Fibroblast of skin of right quadriceps (primary cell): ENCODE measurements around the gene NKAIN4.
"Not testable (repeated sequence)": the region's sequence is repeated elsewhere in the genome, so short reads cannot be mapped to it uniquely, and the experiment has no call there.

ENCODE experiments used
- DNase-seq: peaks from one replicate; pipeline ENCODE4 v3.0.0-alpha.2; 2013

NKAIN4 gene

DNA sequence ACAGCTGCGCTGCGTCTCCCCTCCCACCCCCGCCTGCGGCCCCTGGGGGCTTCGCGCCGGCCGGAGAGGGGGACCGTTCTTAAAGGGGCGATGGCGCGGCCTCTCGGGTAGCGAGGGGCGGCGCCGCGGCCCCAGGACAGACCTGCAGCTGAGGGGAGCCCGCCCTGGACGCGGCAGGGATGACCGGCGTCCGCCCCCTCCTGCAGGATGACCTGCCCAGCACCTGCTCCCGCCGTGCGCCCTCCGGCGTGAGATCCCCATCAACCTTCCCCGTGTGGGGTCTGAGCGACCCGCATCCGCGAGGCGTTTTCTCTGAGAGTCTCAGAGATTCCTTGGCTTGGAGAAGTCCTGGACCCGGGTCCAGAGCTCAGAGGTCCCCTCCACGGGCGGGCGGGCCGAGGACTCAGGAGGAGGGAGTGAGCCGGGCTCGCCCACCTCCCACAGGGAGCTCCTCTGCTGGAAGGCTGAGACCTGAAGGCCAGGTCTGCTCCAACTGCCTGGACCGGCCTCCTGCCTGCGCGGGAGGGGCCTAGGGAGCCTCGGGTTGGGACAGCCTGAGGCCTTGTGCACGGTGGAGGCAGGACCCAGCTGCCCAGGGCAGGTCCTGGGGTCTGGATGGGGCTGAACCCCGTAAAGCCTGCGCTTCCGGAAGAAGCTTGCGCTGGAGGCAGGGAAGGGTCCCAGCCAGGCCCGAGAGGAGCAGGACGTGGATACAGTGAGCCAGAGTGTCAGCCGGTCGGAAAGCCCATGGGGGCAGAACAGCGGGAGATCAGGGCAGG is 532 bp upstream of the NKAIN4 start:
- no peak for DNase-seq

DNA sequence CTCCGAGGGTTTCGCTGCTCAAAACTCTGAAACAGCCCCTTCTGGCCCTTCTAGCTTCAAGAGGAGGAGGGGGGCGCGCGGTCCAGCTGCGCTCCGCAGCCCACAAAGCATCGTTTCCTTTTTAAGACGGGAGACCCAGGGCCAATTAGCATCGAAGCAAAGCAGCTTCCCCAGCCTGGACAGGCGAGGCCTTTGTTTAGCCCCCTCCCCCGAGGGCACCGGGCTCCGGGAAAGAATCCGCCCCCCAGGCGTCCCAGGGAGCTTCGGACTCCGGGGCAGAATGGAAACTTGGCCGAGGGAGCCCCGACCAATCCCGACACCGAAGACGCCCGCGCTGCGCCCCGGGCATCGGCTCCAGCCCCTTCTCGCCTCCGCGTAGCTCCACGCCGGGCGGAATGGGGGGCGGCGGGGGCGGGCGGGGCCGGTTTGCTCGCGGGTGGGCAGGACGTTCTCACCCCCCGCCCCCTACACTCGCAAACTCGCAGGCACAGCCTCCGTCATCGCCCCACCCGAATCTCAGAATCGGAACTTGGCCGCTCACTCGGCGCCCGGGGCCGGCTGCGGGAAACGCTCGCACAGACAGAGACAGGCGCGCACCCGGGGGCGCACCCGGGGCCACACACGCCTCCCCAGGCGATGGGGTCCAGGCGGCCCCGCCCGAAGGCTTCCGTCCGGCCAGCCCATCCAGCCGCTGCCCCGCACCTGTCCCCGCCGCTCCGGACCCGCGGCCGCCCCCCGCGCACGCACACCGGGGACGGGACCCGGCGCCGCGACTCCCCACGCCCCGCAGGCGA is 628 bp downstream of the NKAIN4 start:
- no peak for DNase-seq

DNA sequence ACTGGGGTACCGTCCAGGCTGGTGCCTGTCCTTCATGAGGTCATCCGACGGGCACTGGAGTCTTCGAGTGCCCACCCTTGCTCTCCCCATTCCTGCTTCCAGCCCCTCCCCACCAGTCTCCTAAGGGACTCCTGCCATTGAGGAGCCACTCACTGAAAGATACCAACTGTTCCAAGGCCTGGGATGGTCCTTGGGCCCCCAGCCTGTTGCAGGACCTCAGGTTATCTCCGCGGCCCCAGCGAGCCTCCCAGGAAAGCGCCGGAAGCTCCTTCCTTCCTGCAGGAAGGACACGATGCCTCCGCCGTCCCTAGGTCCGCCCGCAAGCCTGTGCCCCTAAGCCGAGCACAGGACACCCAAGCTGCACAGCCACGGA is 1.2 kb downstream of the NKAIN4 start:
- no peak for DNase-seq

DNA sequence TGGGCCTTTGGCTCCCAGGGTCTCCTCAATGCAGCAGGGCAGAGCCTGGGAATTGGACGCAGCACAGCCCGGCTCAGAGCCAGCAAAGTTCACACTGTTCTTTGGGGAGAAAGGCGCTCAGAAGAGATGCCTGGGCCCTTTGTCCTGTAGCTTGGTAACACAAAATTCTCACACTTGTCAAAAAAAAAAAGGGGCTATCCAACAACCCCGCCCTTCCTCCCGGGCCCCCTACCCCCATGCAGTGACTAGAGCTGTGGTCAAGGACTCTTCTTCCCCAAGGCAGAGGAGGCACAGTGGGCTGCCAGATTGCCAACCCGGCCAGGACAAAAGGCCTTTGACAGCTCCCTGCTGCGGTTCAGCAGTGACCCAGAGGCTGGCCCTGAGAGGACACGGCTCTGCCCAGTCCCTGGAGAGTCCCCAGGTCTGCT is 2.0 kb downstream of the NKAIN4 start:
- no peak for DNase-seq

DNA sequence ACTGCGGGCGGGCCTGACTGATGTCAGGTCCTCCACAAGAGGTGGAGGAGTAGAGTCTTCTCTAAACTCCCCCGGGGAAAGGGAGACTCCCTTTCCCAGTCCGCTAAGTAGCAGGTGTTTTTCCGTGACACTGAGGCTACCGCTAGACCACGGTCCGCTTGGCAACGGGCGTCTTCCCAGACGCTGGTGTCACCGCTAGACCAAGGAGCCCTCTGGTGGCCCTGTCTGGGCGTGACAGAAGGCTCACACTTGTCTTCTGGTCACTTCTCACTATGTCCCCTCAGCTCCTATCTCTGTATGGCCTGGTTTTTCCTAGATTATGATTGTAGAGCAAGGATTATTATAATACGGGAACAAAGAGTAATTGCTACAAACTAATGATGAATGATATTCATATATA is 2.9 kb downstream of the NKAIN4 start:
- DNase-seq, result not testable (repeated sequence)

DNA sequence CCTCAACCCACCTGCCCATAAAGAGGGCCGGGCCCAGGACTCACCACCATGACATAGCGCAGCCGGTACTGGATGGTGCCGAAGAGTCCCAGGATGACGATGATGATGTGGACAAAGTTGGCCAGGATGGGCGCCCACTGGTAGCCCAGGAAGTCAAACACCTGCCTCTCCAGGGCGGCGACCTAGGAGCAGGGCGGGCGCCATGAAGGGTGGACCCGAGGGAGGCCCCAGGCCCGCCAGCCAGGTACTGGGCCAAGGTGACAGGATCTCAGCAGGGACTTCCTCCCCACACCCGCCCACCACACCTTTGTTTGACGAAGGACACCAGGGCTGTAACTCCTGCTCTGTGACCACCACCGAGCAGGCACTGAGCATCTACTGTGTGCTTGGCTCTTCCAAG is 4.4 kb downstream of the NKAIN4 start:
- no peak for DNase-seq

DNA sequence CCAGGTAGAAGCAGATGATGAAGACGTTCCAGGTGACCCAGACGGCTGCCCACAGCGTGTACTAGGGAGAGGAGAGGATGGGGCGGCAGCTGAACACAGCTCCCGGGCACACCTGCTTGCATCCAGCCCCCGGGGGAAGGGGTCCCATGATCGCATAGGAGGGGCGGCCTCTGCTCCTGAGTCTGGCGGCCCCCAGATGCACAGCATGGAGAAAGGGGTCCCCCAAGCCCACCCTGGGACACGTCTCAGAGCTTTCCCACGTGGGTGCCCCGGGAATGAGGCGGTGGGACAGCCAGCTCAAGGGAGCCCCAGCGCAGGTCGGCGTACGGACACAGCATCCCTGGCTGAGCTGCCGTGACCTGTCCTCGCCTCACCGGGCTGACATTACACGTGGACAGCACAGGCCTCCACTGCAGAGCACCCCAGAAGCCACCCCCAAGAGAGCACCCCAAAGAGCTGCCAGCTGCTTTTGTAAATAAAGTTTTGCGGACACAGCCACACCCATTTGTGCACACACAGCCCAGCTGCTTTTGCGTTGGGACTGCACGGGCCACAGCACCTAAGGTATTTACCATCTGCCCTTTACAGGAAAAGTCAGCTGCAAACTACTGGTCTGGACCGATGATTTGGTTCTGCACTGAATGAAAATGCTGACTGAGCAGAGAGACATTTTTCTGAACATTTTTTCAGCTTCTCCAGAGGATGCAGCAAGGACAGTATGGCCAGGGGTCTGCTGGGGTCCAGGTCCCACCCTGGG is 5.2 kb downstream of the NKAIN4 start:
- no peak for DNase-seq

DNA sequence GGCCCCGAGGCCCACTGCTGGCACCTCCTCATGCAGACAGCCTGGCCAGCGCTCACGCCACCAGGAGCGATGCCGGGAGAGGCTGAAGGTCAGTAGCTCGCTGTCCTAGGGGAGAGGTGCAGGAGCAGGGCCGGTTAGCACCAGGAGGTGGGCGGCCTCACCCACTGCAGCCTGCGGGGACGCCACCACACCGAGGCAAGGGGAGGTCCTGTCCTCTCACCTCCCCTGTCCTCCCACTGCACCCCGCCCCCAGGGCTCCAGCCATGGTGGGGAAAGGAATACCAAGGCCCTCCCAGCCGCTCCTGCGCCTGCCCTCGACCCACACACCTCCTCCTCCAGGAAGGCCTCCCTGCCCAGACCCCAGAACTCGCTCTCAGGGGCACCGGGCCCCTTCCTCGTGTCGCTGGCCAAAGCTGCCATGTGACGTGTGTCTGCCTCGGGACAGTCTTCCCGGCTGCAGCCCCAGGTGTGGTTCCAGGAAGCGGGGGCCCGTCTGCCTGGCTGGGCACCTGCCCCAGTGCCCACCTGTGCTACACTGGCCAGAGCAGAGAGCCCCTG is 6.5 kb downstream of the NKAIN4 start:
- DNase-seq, result no peak

DNA sequence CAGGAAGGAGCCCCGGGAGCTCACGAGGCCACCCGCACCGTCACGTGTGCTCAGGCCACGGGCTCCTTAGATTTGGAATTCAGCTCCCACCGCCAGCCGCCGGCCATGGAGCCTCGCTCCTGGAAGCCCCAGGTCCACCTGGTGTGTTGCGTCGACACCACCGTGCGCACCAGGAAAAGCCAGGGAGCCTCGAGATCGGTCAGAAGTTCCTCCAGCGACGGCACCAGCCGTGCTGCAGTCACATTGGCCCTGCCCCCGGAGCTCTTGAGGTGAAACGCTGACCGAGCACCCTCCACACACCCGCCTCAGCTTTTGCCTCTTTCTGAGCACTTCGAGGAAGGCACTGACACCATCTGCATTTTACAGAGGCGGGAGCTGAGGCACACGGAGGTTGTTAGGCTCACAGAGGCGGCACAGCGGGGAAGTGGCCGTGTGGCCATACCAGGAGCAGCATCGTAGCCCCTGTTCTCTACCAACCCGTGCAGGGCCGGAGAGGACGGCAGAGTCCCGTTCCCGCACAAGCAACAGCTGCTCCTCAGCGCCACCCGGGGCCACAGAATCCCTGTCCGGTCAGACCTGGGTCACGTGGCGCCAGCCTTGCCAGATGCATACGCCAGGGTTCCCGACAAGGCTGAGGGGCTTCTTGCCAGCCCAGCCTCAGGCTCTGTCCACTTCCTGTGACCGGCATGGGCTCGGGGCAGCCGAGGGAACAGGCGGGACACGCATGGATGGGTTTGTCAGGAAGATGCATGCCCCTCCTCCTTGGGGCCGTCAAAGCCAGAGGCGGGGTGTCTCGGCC is 7.6 kb downstream of the NKAIN4 start:
- no peak for DNase-seq

DNA sequence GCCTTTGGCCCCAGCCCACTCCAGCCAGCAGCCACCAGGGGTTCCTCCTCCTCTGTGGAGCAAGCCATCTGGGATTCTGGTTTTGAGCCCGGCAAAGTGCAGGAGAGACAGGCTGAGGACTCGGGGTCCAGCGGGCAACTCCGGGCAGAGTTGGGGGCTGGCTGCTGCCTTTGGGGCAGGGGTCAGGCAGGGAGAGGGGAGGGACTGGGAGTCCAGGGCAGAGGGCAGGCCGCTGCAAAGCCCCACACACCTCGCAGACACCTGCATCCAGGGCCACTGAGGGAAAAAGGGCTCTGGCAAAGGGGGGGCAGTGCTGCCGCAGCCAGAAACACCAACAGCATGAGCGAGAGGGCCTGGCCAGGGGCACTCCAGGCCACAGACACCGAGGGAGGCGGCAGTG is 9.8 kb downstream of the NKAIN4 start:
- DNase-seq, result no peak

DNA sequence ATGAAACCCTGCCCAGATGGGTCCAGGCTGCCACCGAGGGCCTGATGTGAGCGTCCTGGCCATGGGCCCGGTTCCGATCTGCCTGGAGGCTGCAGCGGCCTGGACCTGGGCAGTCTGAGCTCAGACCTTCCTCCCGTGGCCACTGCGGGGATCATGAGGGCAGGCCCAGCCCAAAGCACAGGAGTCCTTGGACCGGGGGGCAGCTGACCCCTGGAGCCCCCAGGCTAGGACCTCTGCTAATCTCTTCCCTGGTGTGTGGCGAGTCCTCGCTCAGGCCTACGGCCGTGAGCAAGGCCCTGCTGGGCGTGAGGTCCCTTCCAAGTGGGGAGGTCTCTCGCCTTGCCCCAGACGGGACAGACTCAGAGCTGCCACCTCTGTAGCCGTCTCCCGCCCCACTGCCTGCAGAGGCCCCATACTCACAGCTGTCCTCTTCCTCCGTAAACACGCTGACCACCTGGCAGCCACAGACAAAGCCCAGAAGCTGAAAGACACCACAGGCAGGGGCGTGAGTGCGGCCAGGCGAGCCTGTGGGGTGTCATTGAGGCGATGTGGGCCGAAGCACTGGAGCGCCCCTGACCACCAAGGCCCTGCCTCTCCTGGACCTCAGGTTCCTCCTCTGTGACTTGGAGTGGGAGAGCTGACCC is 10.5 kb downstream of the NKAIN4 start:
- no peak for DNase-seq

DNA sequence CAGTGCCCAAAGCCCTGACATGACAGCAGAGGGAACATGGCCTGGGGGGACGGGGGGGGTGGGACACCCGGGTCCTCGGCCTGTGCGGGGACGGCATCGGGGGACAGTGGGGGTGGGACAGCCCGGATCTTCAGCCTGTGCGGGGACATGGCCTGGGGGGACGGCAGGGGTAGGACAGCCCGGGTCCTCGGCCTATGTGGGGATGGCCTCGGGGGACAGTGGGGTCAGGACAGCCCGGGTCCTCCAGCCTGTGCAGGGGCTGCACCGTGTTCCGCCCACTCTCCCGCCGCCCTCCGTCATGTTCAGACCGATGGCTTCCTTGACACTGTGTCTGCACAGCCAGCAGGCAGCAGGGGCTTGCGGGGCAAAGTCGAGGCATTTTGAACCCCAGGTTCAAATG is 11.5 kb downstream of the NKAIN4 start:
- DNase-seq, result no peak

DNA sequence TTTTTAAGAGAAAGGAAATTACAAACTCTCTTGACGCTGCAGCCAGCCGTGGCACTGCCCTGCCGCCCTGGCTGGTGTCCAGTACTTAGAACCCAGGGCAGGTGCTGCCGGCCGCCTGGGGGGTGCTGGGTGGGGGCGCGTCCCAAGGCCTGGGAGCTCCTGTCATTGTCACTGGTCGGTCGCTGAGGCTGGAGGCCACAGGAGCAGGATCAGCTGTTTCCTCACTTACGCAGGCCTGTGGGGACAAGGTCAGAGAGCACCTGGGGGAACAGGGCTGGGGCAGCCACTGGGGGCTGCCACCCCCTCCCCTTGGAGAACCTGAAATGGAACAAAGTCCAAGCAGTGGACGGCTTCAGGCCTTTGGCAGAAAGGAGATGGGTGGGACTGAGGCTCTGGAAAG is 13.0 kb downstream of the NKAIN4 start:
- no peak for DNase-seq

DNA sequence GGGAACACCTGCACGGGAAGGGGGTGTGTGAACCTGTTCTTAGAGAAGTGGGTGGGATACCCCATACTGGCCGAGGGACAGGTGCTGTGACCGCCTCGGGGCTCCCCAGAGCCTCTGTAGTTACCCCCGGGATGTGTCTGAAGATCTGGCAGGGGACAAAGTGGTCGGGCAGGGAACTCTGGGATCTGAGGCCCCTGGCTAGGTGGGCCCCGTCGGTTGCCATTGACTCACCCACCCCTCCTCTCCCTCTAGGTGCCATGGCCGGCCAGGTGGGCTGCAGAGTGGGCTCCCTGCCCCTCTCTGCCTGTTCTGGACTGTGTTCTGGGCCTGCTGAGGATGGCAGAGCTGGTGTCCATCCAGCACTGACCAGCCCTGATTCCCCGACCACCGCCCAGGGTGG is 14.3 kb downstream of the NKAIN4 start:
- DNase-seq, result no peak

DNA sequence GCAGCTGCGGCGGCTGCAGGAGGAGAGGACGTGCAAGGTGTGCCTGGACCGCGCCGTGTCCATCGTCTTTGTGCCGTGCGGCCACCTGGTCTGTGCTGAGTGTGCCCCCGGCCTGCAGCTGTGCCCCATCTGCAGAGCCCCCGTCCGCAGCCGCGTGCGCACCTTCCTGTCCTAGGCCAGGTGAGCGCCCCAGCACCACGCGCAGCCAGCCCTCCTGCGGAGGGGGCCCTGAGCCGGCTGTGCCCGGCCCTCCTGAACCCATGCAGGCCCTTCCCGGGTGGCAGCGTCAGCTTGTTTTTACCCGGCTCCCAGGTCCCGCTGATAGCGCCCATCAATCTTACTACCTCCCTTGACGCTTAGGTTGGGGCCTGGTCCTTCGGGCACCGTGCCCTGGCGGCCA is 14.8 kb downstream of the NKAIN4 start:
- DNase-seq, result no peak

DNA sequence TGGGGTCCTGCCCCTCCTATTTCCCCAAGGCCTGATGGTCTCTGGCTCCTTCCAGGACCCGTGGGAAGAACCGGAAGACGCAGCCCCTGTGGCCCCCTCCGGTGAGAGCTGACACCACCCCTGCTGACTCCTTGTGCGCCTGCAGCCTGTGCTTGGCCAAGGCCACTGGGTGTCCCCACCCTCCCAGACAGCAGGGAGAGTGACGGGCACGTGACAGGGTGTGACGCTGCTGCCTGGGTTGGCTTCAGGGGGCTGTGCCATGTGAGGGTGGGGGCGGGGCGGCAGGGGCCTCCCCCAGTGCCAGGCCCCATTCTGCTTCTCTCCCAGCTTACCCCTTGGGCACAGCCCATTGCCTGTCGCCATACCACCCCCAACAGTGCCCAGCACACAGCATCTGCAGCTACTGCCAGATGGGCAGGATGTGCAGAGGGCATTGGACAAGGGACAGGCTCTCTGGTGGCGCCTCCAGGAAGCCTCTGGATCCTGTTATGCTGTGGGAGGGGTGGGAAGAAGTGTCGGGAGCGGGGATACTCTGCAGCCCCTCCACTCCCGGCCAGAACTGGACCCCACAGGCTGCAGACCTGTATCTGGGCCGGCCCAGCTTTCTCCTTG is 15.6 kb downstream of the NKAIN4 start:
- DNase-seq, result no peak

DNA sequence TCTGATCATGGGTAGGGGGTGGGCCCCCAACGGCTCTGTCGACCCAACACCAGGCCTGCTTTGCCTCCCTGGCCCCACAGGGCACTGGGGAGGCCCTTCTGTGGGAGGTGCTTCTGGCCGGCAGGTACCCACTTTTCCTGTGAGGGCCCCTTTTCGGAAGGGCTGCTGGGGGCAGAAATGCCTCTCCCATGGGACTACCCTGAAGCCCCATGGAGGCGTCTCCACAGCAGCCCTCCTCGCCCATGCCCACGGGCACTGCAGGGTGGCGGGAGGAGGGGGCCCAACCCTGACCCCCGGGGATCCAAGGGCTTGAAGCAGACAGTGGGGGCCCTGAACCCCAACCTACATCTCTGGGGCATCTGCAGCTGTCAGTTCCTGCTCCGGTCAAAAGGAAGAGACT is 16.2 kb downstream of the NKAIN4 start:
- DNase-seq, result no peak

DNA sequence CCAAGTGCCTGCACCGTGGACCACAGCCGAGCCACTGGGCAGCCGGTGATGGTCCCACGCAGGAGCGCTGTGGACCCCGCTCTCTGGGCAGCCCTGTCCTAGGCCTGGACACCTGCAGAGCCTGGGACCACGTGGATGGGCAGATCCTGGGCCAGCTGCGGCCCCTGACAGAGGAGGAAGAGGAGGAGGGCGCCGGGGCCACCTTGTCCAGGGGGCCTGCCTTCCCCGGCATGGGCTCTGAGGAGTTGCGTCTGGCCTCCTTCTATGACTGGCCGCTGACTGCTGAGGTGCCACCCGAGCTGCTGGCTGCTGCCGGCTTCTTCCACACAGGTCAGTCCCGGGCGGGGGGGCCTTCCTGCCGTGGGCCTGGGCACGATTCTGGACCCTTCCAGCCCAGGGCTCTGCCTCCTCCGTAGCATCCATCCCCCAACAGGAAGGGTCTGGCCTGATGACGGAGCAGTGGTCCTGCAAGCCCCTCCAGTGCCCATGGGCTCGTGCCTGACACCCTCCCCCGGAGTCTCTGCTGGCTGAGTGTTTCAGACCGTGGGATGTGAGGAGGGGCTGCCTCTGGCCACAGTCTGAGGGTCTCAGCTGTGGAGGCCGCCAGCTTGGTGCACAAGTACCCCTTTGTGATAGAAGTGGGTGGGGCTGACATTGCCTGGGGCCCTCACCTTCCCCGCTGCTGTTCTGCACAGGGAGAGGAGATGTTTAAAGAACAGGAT is 18.0 kb downstream of the NKAIN4 start:
- DNase-seq, result no peak

DNA sequence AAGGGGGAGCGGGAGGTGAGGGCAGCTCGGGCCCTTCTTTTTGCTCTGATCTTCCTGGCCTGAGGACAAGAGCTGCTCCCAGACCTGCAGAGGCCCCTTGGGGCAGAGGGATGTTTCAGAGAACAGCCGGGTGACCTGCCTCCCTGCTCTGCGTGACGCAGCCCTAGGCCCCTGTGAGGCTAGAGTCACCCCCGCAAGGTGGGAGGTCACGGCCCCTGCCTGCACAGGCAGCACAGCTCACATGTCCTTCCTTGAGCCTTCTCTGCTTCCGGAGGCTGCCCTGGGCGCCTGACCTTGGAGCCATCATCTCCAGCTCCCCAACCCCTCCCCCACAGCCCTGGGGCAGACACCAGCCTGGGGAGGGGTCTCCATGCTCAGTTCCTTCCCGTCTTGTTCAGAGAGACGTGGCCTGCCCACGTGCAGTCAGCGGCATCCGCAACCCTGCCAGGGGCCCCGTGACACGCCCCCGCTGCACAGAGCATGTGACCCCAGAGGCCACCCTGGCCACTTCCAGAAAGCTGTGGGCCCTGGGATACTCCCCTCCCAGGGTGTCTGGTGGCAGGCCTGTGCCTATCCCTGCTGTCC is 18.8 kb downstream of the NKAIN4 start, which contains the start of gene BIRC7:
Gene BIRC7, plus strand, starts transcription at position 507 of the 585 bp plus-strand sequence. CDS start 192 bp downstream, outside the sequence.
- no peak for DNase-seq

DNA sequence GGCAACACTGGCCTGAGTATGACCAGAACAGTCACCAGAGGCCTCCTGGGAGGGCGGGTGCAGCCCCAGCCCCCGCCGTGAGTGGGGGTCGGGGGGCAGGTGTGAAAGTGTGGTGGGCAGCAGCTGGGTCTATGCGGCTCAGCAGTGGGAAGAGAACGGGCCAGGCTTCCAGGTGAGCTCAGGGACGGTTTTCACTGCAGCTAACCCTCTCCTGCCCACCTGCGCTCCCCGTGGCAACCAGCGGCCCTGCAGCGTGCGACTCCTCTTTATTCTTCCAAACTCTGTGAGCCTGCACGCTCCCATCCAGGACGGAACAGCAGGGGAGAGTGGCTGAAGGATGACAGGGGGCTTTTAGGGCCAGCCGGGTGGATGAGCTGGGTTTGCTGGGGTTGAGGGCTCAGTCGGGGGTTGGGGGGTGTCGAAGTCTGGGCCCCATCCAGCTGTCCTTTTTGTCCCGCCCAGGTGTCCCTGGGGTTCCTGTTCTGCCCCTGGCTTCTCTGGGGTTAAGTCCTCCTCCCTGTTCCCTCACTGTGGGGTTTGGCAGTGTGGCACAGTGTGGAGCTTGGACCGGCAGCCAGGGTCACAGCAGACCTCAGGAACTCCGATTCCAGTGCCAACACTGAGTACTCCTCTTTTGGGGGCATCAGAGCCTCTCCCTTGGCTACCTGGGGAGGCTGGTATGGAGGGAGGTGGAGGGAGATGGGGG is 19.4 kb downstream of the NKAIN4 start:
- peak; percentile 24 for DNase-seq
